Embryonic facial prominence (tissue), 1 donor: ENCODE results near the gene RIPK4.
"Not testable (repeated sequence)": the region's sequence is repeated elsewhere in the genome, so short reads cannot be mapped to it uniquely, and the experiment has no call there.

Experiments used
- DNase-seq: peaks from one replicate; pipeline ENCODE4 v3.0.0-alpha.2; 2016; ENCODE audit errors: extremely low spot score

The RIPK4 gene

DNA sequence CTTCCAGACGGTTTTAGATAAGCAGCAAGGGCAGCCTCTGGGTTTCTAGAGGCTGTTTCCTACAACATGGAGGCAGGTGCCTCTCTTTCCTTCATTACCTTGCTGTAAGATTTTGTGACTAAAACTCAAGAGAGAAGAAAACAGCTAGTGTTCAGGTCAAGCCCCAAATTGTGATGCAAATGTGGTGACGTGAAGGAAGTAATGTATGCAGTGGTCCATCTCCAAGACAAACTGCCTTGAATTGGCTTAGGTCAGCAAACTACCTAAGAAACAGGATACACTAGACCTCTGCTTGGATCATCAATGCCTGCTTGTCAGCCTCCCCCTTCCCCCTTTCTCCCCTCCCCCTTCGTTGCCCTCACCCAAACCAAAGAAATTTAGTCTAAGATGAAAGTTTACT, 28.9 kb upstream of the RIPK4 start:
- DNase-seq: no peak

DNA sequence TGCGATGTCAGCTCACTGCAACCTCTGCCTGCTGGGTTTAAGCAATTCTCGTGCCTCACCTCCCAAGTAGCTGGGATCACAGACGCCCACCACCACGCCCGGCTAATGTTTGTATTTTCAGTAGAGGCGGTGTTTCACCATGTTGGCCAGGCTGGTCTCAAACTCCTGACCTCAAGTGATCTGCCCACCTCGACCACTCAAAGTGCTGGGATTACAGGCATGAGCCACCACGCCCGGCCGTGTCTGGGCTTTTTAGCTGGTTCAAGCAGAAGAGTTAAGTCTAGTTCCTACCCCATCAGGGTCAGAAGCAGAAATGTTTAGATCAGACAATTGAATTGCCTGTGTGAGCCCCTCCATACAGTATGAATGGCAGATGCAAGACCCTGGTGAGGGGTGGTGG, 27.7 kb upstream of the RIPK4 start:
- no peak for DNase-seq

DNA sequence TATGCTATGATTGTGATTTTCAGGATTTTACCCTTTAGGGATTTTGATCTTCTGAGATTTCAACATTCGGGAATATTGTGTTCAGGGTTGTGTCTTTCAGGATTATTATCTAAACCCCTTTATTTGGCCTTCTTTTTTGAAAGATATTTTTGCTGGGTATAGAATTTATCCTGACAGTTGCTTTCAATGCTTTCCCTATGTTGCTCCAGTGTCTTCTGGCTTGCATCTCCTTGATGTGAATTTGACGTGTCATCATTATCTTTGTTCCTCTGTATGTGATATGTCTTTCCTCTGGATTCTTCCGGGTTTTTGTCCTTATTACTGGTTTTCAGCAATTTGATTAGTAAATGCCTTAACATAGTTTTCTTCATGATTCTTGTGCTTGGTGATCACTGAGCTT, 25.9 kb upstream of the RIPK4 start:
- DNase-seq: no peak

DNA sequence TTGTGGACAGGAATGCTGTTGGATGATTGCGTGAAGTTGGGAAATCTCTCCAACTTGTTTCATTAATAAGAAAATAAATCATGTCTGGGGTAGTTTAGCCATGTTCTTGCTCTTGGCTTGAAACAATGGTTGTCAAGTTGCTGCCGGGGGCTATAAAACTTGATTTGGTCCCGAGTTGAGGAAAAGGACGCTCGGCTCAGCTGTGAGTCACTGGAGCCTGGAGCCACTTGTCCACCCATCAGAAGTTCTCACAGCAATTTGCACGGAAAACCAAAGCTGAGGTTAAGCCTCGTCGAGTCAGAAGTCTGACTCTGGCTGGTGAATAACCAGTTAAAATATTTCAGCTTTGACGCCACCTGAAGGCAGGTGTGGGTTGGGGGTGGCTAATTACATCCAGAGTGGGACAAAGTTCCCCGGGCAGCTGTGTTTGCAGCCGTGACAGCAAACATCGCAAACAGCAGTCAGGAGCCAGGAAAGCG, 19.7 kb upstream of the RIPK4 start:
- no peak for DNase-seq

DNA sequence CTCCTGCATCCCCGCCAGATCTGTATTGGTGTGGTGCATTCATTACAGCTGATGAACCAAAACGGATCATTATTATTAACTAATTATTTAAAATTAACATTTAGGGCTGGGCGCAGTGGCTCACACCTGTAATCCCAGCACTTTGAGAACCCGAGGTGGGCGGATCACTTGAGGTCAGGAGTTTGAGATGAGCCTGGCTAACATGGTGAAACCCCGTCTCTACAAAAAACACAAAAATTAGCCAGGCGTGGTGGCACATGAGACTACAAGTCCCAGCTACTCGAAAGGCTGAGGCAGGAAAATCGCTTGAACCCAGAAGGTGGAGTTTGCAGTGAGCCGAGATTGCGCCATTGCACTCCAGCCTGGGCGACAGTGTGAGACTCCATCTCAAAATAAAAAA, 18.4 kb upstream of the RIPK4 start:
- not testable (repeated sequence) for DNase-seq

DNA sequence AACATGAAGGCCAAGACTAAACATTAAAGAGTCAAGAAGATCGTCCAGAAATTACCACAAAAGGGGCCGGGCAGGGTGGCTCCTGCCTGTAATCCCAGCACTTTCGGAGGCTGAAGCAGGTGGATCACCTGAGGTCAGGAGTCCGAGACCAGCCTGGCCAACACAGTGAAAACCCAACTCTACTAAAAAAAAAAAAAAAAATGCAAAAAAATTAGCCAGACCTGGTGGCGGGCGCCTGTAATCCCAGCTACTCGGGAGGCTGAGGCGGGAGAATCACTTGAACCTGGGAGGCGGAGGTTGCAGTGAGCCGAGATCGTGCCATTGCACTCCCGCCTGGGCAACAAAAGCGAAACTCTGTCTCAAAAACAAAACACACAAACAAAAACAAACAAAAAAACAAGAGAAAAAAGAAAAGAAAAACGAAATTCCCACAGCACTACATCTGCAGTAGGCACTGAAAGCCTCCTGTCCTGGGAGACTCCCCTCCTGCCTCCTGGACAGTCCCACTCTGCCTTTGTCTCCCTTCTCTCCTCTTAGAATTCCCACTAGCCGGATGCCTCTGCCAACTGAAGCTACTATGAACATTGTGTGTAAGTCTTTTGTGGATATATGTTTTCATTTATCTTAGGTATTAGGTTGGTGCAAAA, 17.7 kb upstream of the RIPK4 start:
- DNase-seq: no peak

DNA sequence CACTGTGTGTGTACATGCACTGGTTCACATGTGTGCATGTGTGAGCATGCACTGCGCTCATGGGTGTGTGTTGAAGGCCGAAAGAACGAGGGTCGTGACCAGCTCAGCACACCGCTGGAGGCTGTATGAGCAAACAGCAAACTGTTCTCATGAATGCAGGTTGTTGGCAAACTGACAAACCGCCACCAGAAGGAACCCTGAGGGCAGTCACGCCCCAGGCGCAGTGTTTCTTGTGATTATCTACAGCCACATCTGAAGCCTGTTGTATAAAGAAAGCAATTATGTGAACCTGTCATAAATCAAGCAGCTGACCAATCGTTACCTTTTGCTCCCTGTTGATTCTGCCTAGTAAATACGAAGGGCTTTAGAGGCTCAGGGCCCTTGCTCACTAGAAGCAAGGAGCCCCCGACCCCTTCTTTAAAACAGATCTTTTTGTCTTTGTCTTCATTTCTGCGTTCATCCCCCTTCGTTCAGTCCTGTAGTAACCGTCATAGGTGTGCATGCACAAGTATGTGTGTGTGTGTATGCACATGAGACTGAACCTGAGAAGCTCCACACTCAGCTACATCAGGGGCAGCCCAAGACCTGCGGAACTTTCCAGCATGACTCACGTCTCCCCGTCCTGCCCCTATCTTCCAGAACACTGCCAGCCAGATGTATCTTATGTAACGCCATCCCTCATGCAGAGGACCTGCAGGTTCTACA, 16.8 kb upstream of the RIPK4 start:
- DNase-seq: no peak

DNA sequence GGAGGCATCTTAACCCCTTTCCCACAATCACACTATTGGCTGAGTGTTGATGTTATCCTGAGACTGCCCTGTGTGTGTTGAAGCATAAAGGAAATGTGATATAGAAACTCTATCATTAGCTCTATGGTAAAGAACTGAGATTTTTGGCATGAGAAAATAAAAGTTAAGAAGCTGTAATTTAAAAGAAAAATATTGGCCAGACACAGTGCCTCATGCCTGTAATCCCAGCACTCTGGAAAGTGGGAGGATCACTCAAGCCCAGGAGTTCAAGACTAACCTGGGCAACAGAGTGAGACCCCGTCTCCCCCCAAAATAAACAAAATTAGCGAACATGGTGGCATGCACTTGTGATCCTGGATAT, 14.2 kb upstream of the RIPK4 start:
- DNase-seq: no peak

DNA sequence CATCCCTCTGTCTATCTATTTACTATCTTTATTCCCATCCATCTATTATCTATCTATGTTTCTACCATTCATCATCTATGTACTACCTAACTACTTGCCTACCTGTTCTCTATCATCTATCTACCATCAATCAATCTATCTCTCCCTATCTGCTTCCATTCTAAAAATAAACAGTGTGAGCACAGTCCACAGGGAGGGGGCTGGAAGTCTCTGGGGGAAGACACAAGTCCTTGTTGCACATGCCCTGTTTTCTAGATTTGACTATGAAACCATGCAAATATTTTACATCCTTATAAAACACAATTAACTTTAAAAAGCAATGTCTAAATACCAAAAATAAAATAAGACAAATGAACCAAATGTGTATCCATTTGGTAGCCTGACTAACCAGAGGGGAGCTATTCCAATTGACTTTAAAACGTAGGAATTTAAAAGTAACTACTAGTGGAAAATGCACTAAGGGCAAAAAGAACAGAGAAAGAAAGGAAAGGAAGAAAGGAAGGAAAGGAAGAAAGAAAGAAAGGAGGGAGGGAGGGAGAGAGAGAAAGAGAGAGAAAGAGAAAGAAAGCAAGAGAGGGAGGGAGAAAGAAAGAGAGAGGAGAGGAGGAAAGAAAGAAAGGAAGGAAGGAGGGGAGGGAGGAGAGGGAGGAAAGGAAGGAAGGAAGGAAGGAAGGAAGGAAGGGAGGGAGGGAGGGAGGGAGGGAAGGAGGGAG, 13.6 kb upstream of the RIPK4 start:
- DNase-seq: no peak

DNA sequence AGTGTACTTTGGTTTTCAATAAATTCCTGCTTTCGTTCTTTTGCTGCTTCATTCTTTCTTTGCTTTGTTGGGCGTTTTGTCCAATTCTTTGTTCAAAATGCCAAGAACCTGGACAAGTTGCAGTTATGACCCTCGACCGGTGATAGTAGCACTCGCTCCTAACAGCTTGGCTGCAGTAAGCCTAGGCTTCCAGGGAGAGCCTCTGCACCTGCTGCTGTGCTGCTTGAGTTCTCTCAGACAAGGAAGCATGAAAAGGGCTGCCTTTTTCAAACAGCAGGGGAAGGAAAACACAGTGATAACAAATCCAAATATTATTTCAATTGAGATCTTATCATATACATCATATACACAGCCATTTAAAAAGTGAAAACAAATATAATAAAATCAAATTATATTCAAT, 12.8 kb upstream of the RIPK4 start:
- no peak for DNase-seq

DNA sequence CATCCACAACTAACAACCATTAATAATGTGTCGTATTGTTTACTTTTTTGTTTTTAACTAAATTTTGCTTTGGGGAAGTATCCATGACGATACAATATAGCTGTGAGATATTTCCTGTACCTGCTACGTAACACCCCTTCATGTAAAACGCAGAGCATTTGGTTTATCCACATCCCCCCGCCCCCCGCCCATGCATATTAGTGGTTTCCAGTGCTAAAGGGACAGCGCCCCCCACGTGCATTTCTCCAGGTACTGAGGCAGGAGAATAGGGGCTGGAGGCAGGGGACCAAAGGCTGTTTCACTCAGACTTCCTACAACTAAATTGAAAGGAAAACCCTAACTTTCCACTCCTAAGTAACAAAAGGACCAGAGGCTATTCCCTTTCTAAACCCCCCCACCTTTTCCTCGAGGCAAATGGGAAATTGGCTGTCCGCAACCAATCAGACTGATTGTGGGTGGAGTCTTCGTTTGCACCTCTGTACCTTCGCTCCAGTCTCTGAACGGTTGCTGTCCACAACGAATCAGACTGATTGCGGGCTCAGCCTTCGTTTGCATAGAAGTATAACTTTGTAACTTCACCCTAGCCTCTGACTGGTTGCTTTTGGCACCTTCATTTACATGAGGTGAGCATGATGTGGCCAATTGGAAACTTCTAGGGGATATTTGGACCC, 12.2 kb upstream of the RIPK4 start:
- no peak for DNase-seq

DNA sequence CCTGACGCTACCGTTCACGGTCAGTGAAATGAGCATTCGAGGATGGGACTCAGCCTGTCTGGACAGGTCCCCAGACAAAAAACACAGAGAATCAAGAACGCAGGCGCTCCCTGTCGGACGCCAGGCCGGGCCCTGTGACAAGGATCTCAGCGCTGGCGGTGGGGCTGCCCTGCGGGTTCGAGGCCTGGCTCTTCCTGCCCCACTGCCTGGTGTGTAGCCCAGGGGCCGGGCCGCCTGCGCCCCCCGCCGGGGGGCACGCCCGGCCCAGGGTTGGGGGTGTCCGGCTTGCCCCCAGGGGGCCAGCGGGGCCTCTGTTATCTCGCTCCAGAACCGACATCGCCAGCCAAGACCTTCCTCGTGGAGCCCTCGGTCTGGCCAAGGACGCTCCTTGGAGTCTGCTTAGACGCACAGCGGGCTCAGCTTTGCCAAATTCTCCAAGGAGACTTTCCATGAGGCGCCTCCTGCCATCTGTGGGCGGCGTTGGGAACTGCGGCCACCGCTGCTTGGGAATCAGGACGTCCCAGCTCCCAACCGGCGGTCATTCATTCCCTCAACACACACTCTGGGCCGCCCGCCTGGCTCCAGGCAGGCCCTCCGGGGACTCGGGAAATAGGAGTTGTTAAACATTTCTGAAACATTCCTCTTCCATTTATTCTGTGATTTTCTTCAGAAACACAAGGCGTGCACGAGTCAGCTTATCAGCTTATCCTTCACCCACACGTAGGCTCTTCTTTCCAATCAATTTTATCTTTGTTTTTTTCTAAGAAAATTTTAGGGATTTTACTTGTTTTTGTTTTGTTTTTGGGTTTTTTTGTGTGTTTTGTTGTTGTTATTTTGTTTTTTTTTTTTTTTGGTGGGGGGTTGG, 11.3 kb upstream of the RIPK4 start:
- DNase-seq: no peak

DNA sequence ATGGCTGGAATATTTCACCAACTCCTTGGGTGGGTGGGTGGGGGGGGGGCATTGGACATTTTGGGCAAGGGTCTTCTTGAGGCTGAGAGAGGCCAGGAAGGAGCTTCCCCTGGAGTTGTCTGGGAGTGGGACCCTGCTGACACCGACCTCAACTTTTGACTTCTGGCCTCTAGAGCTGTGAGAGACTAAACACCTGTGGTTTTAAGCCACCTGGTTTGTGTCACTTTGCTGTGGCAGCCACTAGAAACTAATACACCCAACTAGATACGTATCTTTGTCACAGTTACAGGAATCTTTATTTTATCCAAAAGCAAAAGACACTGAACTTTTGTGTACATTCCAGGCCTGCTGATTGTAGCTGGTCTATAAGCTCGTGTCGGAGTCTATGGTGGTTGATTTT, 9.9 kb upstream of the RIPK4 start:
- DNase-seq: no peak

DNA sequence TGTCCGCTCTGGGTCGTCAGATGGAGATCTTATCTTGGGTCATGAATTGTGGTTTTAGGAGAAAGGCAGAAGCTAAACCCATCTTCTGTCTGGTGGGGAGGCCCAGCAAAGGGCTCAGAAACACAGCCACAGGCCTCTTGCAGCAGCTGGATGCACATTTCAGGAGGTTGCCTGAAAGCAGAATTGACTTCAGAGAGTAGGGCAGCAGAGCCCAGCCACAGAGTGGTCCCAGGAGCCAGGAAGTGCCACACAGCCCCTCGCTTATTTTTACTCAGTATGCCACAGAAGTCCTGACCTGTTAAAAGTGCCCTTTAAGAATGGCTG, 8.3 kb upstream of the RIPK4 start:
- no peak for DNase-seq

DNA sequence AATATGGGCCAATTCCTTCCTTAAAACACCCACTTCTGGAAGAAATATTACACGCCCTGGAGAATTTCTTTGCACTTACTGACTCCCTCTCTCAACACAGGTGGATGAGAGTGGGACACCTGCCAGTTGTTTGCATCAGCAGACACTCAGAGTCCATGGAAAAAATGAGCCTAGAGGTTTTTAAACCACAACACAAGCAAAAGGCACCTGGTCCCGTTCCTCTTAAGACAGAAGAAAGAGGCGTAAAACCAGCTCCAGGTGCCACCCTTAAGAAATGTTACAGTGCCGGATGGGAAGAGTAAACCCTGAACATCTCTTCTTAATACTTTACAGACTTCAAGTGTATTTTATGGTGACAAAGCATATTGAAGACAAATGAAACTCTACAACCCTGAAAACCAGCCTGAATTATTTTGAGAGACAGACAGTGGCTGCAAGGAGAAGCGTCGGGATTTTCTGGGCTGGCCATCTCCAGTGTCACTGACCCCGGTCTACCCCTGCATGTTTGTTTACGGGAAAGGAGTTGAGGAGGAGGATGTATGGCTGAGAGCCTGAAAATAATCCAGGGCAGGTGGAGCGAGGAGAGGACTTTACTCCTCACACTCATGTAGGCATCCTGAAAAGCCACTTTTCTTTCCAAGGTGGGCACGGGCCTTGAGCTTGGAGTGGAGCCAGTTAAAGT, 7.8 kb upstream of the RIPK4 start:
- no peak for DNase-seq

DNA sequence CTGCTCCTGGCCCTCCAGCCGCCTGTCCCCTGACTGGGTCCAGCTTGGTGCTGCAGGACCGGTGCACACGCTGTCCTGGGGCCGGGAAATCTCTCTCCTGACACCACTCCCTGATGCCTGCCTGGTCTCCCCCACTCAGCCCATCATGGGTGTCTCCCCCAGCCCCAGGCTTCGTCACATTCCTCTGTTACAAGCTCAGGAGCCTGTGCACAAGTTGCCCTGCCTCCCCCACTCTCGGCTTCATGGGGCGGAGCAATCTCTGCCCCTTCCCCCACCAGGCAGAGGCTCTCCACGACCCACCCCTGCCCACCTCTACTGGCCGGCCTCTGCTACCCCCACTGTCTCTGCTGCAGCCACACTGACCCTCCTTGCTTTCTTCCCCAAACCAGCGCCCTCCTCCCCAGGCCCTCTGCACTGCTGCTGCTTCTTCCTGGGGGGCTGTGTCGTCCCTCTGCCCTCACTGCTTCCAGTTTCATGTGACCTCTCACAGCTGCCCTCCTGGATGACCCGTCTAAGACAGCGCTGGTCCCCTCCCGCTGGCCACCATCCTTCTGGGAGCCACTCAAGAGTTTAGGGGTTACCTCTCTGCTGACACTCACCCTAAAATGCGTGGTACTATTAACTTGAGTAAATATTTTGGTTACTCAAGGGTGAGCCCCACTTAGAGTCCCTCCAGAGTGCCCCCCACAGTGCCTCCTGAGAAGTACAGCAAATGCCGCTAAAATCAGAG, 5.7 kb upstream of the RIPK4 start:
- no peak for DNase-seq

DNA sequence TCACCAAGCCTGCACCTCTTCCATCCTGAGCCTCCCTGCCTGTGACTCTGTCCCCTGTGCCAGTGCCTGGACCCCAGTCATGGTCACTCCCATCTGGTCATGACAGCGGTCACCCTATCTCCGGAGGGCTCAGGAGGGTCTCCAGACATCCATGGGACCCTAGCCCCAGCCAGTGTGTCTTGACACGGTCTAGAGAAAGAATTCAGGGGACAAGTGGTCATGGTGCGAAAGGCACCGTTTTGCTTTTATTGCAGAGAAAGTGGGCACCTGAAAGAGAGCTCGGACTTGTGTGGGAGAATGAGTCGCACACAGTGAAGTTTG, 4.7 kb upstream of the RIPK4 start:
- no peak for DNase-seq

DNA sequence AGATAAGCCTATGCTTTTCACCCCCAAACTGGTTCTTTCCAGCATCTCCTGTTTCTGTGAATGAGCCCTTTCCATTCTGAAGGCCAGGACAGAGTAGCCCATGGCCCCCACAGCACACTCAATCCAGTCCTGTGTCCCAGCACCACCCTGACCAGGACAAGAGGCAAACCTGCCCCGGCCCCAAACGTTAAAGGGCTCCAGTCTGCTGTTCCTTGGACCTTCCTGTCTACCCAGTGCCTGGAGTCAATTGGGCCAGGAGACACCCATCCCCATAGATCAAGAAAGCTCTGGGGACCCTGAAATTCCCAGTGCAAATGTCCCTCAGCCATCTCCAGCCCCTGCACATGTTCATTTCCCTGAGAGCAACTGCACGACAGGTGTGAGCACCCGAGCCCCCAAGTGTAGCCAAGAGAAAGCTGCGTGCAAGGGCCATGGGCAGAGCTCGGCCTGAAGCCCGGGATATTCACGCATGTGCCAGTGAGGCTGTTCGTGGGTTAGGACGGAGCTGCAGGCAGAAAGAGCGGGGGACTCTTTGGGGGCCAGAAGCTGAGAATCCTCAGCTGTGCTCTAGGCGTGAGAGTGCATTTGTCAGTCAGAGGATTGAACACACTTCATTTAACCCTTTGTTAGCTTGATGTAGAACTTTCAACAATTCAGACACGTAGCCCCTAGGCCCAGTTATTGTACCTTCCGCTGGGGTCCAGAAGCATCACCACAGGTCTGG, 4.2 kb upstream of the RIPK4 start:
- DNase-seq: no peak

DNA sequence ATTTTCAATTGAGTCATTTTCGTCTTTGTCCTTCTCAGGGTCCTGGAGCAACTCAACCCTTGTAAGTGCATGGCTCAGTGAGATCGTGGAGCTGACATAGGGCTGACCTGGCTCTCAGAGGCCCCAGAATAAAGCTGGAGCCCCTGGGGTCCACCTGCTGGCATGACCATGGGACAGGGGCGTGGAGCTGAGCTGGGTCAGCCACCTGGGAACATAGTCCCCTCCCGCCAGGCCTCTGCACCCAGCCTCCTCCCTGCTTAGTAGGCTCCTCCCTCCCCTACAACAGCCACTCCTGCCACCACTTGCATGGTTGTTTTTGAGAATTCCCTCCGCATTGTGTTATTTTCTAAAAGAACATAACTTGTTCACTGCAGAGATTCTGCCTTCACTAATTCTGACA, 3.1 kb upstream of the RIPK4 start:
- no peak for DNase-seq

DNA sequence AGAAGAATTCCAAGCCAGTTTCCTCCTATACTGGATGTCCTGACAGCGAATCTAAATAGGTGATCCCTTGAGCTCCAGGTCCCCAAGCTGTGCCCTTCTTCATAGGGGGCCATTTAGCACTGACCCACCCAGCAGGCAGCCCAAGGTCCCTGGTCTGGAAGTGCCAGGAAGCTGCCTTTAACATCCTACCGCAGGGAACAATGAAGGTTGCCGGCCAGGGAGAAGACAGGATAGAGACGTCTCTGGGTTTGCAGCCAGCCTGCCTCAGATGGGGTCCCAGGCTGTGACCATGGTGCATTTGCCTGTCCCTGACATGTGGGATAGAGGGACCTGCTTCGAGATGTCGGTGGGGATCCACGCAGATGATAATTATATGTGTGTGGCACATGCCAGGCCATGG, 2.7 kb upstream of the RIPK4 start:
- DNase-seq: no peak
